NCI-H2081 (cell line): ENCODE data around the gene TSPYL4.
A peak's percentile ranks its signal among the peaks of the same experiment; 100 is the strongest.

Source experiments
- DNase-seq, 2 experiments: peaks; one replicate each; lab custom pipeline; 2025; lab: John Stamatoyannopoulos, UW

TSPYL4 gene

DNA sequence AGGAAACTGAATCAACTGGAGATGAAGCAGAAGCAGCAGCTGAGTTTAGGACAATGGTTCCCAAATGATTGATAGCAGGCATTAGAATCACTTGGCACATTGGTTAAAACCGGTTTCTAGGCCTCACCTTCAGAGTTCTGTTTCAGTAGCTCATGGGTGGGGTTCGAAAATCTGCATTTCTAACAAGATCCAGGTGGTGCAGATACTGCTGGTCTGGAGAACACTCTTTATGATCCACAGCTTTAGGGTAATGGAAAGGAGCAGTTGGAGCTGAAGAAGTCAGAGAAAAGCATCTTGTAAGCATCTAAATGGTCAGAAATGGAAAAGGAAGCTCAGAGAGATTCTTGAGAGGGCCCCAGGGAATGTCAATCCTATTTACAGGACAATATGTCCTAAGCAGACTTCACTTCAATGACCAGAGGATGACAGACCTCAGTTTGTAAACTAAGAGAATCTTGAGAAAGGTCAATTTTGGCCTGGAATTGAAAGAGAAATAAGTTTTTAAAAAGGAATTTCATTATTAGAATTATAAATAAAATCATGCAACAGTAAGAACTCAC, 17.4 kb upstream of the TSPYL4 start:
- no peak for DNase-seq

DNA sequence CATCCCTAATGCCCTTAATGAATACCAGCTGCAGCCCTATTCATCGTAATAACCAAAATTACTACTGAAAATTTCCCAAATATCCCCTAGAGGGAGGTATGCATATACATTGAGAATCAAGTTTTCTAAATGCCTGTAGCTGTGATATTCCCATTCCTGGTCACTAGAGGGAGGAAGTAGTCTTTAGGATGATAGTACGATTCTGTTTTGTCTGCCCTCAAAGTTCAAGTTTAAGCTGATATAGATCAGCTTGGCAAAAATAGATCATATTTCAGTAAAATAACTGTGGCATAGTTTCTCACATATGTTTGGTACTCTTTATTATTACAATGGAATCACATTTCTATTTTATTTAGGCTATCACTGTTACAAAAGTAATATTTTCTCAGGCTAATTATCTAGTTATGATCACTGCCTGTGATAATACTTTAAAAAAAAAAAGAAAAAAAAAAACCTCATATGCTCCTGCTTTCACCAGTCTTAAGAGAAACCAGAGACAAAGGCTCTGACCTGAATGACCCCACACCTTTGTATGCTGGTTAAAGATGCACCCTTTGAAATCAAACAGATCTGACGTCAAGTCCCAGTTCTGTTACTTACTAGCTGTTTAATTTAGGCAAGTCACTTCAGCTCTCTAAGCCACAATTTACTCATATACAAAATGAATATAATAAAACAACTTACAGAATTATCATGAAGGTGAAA, 14.9 kb upstream of the TSPYL4 start:
- peak; percentile 41 to 75 for DNase-seq

DNA sequence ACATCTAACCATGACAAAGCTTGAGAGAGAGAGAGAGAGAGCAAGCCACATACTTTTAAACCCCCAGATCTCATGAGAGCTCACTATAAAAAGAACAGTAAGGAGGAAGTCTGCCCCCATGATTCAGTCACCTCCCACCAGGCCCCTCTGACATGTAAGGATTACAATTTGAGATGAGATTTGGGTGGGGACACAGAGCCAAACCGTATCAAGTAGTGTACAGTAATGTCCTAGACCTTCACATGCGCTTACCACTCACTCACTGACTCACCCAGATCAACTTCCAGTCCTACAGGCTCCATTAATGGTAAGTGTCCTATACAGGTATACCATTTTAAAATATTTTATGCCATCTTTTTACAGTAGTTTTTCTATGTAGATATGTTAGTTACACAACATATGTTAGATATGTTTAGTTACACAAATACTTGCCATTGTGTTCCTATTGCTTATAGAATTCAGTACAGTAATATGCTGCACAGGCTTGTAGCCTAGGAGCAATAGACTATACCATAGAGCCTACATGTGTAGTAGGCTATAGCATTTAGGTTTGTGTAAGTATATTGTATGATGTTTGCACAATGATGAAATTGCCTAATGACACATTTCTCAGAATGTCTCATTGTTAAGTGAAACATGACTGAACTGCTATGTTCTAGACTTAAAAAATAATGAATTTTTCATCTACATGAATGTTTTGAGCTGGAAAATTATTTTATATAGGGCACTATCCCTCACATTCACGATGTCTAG, 14.1 kb upstream of the TSPYL4 start:
- DNase-seq = no peak

DNA sequence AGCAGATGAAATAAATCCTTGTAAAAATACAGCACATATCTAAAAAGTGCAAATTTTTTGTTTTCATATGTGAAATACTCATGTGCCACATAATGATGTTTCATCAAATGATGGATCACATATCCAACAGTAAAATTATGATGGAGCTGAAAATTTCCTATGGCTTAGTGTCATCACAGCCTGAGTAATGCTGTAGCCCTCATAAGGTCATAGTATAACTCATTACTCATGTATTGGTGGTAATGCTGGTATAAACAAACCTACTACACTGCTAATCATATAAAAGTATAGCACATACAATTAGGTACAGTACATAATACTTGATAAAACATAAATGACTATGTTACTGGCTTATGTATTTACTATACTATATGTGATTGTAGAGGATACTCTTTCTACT, 12.9 kb upstream of the TSPYL4 start:
- no peak for DNase-seq

DNA sequence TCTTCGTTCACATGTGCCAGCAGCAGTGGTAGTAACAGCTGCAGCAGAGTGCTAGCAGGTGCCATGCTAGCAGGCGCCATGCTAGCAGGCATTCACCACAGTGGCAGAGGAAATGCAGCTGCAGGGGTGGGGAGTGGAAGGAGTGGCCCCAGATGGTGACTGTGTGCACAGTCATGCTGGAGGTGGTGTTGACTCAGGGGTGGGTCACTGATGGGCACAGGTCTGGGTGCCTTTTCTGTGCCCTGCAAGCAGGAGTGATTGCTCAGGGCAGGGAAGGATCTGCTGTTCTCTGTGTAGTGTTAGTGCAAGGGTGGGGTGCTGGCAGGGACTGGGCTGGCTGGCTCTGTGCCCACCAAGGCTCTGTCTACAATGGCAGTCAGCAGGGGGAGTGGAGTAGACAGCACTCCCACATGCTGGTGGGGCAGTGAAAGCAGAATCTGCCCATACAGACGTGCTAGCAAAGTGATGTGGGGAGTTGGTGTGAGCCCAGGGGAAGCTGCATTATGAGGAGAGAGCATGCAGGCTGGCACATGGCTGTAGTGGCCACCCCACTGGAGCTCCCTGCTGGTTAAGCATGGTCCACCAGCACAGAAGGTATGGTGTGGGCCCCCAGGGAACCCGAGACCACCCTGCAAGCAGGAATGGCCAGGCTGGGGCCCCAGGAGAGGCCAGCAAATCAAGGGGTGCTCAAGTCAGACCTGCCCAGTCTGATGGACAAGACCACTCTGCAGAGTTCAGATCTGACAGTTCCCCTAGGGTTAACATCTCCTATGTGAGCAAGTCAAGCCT, 11.4 kb upstream of the TSPYL4 start:
- peak; percentile 68 to 83 for DNase-seq

DNA sequence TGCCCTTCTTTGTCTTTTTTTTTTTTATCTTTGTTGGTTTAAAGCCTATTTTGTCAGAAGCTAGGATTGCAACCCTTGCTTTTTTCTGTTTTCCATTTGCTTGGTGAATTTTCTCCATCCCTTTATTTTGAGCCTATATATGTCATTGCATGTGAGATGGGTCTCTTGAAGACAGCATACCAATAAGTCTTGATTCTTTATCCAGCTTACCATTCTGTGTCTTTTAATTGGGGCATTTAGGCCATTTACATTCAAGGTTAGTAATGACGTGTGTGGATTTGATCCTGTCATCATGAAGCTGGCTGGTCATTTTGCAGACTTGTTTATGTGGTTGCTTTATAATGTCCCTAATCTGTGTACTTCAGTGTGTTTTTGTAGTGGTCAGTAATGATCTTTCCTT, 9.5 kb upstream of the TSPYL4 start:
- DNase-seq = no peak

DNA sequence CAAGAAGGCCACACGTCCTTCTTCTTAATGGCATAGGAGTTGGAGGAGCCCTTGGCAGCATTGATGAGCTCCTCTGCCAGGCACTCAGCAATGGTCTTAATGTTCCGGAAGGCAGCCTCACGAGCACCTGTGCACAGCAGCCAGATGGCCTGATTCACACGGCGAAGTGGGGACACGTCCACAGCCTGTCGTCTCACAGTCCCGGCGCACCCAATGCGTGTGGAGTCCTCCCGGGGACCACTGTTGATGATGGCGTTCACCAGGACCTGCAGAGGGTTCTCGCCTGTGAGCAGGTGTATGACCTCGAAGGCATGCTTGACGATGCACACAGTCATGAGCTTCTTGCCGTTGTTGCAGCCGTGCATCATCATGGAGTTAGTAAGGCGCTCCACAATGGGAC, 4.6 kb upstream of the TSPYL4 start:
- no peak for DNase-seq

DNA sequence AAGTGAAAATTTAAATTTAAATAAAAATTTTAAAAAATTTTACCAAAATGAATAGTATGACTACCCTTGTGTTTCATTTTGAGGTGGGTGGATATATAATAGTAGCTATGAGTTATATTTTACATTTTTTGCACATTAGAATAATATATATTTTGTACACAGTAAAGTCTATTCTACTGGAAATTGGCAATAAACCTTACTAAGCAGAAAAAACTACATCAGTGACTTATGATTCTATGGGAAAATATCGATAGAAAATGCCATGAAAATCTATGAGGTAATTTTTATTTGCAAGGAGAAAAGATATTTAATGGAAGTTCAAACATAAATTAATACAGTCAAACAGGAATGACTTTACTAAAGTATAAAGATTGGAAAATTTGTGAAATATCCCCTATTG, 2.8 kb upstream of the TSPYL4 start:
- DNase-seq = no peak

DNA sequence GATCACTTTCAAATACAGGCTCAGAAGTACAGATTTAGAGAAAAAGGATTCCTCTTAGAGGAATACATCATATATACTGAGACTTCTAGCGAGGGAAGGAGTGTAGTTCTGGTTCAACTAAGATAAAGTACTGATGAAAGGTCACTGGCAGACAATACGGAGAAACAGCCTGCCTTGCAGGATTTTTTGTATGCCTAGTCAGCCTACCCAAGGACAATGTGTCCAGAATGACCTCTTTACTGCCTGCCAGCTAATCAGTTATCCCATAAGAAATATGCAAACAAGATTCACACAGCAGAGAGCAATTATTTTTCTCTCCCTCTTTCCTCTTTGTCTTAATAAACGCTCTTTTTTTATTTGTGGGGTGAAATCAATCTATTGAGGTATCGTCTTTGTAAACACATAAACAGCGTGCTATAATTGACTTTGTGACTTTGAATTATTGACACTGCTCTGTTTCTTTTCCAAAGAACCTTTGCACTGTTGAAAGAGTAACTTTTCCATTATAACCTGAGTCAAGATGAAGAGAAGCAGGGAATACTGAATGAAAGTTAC, 1.4 kb upstream of the TSPYL4 start:
- DNase-seq = no peak

DNA sequence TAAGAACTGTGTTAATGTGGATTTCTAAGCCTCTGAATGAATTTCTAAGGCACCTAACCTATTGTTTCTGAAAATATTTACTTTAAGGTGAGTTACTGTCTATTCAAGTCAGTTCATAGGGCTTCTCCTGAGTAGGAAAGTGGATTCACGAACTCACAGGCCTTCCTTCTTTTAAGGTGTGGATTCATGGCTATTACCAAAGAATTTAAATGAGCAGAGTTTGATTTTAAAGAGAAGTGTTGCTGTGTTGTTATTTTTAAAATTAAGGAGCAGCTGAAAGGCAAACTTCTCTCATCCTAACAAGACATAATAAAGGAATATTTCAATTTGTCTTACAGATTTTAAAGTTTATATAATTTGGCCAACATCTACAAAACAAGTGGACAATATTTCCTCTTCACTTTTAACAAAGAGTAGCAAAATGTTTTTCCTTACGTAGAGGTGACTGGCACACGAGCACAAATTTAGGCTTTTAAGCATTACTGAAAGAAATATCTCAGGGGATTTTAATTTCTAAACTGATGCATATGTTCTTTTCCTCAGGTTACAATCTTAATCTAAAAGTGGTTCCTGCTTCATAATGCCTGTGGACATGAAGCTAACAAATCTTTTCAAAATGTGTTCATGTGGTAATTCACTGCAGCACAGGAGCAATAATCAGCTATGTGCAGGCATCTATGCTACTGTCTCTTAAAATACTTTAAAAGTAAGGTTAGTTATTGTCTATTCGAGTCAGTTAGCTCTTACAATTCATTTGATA, 602 bp upstream of the TSPYL4 start:
- DNase-seq = no peak

DNA sequence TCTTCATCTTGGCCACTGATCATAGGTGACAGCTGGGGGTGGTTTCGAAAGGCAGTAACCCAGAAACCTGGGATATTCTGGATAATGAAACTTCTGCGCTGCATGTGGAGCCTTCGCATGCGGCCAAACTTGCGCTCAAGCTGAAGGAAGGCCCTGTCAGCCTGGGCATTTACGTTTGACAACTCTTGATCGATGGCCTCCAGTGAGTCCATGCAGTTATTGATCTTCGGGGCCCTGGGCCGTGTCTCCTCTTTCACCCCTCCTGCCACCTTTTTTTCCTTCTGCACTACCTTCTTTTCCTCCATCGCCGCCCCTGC, 729 bp downstream of the TSPYL4 start:
- DNase-seq = no peak

DNA sequence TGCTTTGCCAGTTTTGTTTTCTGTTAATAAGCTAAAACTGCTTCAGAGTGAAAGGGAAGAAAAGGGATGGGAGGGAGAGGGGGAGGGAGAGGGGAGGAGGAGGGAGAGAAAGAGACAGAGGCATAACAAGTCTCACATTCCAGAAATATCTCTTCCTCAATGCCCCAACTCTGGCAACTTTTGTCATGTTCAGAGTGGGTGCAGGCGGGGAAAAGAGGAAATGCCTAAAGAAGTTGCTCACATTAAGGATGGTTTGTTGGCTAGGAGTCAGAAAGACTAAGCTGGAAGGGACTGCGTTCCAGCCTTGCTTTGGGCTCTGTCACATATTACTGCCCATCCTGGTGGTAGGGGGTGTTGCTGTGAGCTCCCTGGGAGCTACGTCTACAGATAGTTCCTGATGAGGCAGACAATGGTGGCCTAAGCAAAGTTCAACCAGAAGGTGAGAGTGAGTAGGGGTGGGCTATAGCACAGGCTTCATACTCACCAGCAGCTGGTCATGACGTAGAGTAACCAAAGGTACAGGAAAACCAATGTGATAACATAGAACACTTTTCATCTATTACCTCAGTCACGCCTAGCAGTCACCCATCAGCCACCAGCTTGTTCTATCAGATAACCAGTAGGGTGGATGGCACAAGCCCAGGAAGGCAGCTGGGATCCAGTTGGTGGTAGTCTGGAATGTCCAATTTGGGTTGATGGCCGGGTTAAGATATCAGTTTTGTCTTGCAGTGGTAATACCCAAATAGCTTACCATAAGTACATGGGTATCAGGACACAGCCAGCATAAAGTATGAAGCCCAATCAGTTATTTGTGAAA, 2.1 kb downstream of the TSPYL4 start:
- no peak for DNase-seq

DNA sequence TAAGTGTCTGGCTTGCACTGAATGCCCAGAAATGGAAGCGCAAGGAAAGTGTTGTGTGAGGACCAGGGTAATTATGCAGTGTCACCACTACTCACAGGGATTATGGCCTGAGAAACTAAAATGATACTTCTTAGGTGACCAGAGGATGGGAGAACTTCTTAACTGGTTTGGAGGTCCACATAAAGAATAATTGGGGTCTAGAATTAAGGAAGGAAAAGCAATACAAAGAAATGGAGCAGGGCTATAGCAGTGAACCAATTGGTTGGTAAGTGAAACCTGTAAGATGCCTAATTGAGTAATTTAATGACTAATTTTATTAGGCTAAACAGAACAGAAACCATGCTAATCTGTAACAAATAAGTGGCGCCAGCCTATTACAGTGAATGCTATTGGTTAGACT, 5.3 kb downstream of the TSPYL4 start:
- DNase-seq = no peak

DNA sequence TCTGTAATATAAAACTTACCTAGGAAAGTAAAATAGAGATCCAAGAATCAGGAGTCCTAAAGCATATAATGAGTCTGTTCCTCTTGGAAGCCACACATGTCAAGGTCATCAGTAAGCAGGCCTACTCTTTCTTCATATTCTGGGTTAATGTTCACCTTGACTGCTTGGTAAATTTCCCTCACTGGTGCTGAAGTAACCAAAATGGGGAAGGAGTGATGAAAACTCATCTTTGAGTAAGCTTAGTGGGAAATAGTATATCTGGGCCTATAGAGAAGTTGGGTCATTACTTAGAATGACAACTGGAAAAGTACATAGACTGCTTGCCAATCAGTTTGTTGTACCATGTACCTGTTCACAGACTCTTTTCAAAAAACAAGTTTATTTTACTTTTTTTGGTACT, 6.6 kb downstream of the TSPYL4 start:
- DNase-seq = no peak

DNA sequence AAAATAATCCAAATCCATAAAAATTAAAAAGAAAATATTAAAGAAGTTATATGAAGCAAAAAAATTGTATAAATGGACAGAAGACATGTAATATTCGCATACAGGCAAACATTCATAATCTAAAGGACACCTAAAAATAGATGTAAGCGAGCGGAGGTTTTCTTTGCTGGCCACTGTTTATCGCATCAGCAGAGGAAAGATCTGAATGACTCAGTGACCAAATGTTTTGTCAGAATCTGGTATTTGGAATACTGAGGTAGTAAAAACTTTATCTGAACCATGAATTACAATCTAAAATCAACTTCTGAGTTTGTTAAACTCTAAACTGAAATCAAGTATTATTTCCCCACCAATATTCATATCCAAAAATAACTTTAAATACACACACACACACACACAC, 7.8 kb downstream of the TSPYL4 start:
- DNase-seq = no peak

DNA sequence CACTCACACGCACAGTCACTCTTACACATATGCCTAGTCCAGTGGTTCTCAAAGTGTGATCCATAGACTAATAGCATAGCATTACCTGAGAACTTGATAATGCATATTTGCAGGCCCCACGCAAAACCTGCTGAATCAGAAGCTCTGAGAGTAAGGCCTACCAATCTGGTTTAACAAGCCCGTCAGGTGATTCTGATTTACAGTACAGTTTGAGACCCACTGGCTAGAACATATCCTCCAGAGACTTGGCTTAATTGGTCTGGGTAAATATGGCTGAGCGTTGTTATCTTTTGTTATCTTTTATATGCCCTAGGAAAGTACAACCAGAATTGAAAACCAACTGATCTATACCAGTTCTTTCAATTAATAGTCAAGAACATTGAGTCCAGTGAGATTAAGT, 9.6 kb downstream of the TSPYL4 start:
- DNase-seq = peak in 1 of 2 experiments; percentile 8

DNA sequence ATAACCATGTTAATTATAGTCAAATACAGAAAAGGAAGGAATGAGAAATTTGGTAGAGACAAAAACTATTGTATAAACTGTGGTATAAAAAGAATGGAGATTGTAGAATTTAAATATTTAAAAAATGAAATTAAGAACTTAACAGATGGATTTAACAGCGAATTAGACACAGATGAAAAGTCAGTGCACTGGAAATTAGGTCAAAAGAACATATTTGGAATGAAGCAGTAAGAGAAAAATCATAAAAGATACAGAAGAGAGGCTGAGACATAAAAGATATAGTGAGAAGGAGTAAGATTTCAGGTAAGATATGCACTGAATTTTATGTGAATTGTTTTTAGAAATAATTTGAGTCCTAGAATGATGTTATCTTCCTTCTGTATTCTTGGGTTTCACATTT, 14.0 kb downstream of the TSPYL4 start:
- no peak for DNase-seq

DNA sequence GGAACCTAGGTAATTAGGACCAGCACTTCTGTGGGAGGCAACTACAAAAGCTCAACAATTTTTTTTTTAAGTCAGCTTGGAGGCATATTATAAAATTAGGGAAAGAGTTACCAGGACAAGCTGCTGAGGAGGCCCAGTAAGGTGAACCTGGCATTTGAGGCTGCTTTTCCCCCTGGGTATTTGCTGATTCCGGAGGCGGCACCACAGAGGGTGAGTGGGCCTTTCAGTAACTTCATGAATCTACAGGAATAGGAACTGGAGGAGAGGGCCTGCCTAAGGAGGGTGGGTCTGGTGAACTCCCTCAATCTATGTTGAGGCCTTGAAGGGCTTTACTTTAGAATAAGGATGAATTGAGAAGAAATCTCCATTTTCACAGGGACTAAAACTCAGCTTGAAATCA, 14.6 kb downstream of the TSPYL4 start:
- DNase-seq = no peak

DNA sequence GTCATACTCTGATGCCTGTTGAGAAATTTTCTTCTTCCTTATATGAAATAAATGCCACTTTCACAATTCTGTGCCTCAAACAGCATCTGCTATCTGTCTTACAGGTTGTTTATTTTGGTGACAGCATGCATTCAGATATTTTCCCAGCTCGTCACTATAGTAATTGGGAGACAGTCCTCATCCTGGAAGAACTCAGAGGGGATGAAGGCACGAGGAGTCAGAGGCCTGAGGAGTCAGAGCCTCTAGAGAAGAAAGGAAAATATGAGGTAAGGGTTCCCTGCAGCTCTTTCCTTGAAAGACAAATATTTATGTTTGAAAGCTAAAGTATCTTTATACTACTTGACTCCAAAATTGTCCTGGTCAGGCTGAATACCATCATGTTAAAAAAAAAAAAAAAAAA, 15.8 kb downstream of the TSPYL4 start:
- no peak for DNase-seq

DNA sequence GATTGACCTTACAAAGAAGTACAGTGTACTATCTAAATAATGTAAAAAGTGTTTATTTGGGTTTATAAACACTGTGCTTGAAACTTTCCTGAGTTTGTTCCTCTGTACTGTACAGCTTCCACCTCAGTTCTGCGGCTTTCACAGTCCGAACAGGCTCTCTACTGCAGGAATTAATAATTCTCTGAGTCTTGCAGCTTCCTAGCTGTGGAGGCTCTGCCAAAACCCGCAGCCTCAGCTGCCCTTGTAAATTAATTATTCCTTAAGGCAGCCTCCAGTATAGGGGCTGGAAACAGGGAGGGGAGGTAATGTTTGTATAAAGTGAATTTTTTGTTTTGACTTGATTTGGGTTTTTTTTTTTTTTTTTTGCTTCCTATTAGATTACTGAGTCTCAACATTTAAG, 19.2 kb downstream of the TSPYL4 start:
- DNase-seq = no peak
